HuH-7 (cell line): ENCODE data around the gene MCRIP1.

Experiments used
- DNase-seq: peaks from one replicate; pipeline ENCODE4 v3.0.0; 2011; ENCODE audit warnings: low spot score

The MCRIP1 gene

DNA sequence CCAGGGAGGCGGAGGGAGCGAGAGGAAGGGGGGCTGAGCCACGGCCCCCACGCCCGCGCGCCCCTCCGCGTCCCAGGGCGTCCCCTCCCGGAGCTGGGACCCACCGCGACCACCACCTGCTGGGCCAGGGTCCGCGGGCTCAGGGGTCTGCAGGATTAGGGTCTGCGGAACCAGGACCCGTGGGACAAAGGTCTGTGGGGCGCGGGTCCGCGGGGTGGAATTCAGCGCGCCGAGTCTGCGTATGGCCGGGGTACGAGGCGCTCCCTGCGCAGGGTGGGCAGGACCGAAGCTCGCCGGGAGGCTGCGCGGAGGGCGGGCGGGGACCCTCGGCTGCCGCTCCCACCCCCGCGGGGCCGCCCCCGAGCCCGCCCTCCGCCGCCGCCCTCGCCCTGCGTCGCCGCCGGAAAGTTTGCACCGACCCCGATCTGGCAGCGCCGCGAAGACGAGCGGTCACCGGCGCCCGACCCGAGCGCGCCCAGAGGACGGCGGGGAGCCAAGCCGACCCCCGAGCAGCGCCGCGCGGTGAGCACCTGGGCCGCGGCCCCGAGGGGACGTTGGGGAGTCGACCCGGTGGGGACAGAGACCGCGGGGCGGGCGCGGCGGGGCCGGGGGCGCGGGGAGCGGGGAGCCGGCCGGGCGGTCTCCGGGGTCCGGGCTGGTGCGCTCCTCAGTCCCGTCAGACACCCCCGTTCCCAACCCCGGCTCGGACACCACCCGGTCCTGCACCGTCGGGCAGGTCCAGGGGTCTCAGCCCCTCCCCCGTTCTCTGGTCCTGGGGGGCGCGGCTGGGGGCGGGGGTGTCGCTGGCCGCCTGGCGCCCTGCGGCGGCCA lies 29.1 kb downstream of the MCRIP1 start, which contains the start of gene GCGR:
GCGR (plus strand) TSS at position 423 of the 831 bp plus-strand sequence. CDS start 4,869 bp downstream, outside the sequence.
- DNase-seq = no peak

DNA sequence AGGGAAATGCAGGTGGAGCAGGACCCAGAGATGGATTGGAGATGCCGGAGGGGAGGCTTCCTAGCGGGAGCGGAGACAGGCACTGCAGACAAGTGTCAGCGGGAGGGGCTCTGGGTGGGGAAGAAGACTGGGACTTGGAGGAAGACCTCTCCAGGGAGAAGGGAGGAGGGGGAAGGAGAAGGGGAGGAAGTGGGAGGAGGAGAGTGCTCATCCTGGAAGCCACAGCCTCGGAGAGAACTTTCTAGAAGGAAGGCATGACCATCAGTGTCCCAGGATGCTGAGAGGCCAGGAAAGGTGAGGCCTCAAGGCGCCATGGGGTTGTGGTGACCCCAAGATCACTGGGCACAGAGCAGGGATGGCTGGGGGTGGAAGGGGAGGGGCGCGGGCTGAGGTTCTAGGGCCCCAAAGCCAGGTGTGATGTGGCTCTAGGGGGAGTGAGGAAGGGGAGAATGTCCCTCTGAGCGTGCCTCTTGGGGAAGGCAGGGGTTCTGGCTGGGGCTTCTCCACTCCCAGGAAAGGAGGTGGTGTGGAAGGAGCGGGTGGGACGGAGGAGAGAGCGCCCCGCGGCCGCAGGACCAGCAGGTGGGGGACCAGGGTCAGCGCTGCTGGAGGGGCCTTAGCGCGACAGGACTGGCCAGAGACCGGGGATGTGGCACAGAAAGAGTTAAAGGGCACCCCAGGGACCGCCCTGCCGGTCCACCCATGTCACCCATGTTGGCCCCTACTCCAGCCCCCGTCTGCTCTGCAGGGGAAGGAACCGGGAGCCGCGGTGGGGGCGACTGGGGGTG lies 30.0 kb downstream of the MCRIP1 start:
- DNase-seq = no peak

- no peak for DNase-seq
Measured at GRCh38 chr17:81802048-81802758, 30.9 kb downstream of the MCRIP1 start.

GRCh38 chr17:81801327-81801726 lies 31.8 kb downstream of the MCRIP1 start:
- DNase-seq = no peak

GRCh38 chr17:81794509-81794908 lies 38.6 kb downstream of the MCRIP1 start:
- peak; percentile 52 for DNase-seq

GRCh38 chr17:81794074-81794476 lies 39.0 kb downstream of the MCRIP1 start:
- no peak for DNase-seq

GRCh38 chr17:81792675-81793615 lies 40.1 kb downstream of the MCRIP1 start:
- DNase-seq = no peak
